ENCODE data around the gene AMOTL2.

The AMOTL2 gene

GRCh38 chr3:134374105-134374790 is at the start of gene AMOTL2:
Gene AMOTL2, minus strand, starts transcription at chr3:134374447. Its CDS starts 3,014 bp downstream, at chr3:134371433.
- peak; percentile 43 to 59 for DNase-seq

- peak; percentile 6 to 56 for DNase-seq
These were observed 48.9 kb upstream of the AMOTL2 start for GRCh38 chr3:134423153-134423552.

GRCh38 chr3:134419960-134420321 is 45.7 kb upstream of the AMOTL2 start:
- DNase-seq = no peak

DNA sequence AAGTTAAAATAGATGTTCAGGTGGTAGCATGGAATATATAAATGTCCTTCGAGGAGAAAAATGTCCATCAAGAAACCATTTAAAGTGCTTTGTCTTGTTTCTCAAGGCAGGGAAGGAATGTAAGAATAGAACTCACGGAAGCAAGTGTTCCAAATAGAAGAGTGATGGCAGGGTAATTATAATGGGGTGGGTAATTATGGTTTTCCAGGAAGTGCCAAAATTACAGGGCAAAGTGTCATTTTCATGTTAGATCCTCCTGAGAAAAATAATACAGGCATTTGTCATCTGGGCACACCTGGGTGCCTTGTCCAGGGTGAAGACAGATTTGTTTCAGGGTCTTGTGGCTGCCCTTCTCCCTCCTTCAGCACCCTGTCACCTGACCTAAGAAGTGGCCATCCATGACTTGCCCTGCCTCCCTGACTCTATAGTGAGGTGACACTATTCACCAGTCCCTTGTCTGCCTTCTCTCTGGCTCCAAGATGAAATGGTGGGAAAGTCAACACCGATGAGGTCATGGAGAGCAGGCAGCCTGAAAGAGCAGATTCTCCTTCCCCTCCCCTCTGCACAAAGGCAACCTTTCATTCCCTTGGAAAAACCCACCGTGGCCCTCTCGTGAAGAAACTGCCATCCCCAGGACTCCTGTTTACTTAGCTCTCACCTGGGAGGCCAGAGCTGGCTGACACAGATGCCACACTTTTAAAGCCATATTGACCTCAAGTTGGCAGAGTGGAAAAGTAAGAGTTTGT is 45.1 kb upstream of the AMOTL2 start:
- peak in 1 of 2 experiments; percentile 35 for DNase-seq

DNA sequence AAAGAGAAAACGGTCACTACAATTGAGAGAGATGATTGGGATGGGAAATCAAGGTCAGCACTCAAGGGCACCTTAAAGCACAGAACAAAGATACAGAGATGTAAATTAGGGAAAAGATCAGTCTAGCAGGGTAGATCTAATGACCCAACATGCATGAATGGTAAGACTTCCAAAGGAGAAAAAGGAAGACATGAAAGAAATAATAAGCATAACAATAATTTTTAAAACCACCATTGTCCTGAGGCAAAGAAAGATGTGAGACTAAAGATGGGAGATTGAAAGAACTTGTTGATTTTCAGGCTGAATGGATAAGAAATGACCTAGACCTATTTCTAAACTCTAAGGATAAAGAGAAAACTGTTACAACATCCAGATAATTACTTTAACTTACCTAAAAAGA is 34.8 kb upstream of the AMOTL2 start:
- no peak for DNase-seq

GRCh38 chr3:134407239-134407625 is 33.0 kb upstream of the AMOTL2 start:
- DNase-seq = no peak

DNA sequence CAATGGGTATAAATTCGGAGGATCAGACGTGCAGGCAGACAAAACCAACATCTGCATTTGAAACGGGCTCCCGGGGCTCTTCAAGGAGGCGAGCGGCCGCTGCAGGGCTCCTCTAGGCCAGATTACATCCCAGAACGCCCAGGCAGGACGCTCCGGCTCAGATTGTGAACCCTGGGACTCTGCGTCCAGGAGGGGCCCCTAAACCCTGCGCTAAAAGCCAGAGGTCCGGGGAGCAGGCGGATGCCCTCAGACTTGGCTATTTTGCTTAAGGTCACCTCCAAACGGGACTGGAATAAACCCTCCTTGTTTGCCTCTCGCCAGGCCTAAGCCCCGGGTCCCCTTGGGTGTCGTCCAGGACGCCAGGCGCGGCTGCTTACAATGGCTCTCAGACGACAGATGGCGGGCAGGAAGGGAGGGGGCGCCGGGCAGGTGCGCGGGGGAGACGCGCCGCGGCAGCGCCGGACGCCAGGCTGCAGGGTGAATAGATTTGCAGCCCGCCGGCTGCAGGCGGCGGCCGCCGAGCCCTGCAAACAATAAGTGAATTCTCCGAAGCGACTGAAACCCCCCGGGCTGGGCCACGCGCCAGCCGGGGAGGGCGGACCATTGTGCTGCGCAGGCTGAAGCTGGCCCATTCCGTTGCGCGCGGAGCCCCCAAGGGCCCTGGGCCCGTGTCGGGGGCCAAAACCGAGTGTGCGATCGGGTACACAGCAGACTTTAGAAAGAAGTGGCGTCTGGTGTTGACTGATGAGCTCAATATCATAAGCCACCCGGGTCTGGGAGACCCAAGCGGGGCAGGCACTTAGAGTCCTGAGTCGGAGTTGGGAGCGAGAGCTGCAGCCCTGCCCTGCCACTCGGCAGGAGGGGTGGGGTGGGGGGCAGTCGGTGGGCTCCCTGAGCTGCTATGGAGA is 32.3 kb upstream of the AMOTL2 start:
- DNase-seq = peak; percentile 84 to 91

DNA sequence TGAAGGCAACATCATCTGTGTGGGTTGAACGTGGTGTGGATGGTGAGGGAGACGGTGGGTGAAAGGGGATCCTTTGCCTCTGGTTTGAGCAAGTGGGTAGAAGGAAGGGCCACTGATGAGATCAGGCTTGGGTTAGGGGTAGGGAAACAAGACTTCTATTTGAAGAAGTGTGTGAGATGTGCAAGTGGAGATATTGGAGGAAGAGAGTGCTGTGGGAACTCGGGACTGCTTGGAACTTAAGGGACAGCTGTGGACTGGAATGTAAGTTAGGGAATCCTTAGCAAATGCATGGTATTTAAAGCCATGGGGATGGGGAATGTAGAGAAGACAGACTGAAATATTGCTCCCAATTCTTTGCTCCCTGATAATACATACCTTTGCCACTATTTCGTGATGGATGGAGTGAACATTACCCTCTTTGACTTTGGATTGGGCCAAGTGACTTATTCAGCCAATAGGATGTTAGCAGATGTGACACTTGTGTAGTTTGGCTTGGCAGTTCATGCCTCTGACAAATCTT is 30.2 kb upstream of the AMOTL2 start:
- DNase-seq = no peak

DNA sequence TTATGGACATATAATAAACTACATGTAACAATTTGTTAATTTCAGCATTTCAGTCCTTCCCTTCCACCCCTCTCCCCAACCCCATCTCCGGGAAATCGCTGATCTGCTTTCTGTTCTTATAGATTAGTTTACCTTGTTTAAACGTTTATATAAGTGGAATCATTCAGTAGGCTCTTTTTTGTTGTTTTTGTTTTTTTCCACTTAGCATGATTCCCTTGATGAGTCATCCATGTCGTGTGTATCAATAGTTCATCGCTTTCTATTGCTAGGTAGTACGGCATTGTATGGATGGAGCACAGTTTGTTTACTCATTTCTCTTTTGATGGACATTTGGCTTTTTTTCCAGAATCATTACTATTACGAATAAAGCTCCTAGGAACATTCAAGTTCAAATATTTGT is 23.5 kb upstream of the AMOTL2 start:
- no peak for DNase-seq

- DNase-seq = no peak
These were observed 20.9 kb upstream of the AMOTL2 start for GRCh38 chr3:134395103-134395502.

- DNase-seq = no peak
These were observed 20.1 kb upstream of the AMOTL2 start for GRCh38 chr3:134394380-134394779.

DNA sequence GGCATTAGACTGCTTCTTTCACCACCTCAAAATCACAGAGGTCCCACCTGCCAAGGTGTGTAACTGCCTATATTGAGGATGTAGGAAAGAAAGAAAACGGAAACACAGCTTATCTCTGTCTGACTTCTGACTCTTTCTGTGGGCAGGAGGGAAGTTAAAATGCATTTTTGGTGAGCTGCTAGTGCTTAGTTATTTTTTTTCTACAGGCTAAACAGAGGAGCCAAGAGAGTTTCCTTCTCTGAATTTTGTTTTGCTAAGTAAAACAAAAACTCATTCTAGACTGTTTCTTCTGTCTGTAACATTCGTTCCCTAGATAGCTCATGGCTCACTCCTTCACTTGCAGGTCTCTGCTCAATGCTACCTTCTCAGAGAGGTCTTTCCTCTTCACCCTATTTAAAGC is 18.8 kb upstream of the AMOTL2 start:
- no peak for DNase-seq

GRCh38 chr3:134392336-134392983 is 18.2 kb upstream of the AMOTL2 start:
- no peak for DNase-seq

DNA sequence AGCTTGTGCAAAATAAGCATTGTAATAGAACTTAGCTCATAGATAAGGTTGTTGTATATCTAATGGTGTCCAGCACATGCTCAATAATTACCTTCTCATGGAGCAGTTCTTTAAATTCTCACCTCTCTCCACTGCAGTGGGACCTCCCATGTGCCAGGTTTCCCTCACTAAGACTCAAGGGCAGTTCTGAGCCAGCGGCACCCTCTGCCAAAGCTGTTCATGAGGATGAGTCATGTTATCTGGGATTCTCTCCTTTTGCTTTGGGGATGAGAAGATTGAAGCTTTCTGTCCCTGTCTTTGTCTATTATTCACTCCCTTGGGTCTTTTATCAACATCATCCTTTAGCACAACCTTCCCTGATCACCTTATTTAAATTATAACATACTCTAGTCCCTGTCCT is 15.6 kb upstream of the AMOTL2 start:
- no peak for DNase-seq

GRCh38 chr3:134388788-134389485 is 14.7 kb upstream of the AMOTL2 start:
- no peak for DNase-seq

- DNase-seq = no peak
These were observed 14.0 kb upstream of the AMOTL2 start for GRCh38 chr3:134388292-134388691.

DNA sequence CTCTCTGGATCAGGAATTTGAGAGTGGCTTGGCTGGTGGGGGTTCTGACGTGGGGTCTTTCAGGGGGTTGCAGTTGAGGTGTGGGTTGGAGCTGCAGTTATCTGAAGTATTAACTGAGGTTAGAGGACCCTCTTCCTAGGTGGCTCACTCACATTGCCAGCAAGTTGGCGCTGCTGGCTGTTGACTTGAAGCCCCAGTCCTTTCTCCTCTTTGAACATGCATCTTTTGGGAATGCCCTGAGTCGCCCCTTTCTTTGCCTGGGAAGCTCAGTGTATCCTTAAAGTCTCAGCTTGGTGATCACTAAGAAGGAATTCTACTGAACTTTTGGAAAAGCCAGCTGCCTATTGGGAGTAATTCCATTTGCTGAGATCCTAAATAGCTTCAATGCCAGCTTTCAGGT is 13.0 kb upstream of the AMOTL2 start:
- no peak for DNase-seq

- DNase-seq = no peak
These were observed 10.7 kb upstream of the AMOTL2 start for GRCh38 chr3:134384963-134385362.

DNA sequence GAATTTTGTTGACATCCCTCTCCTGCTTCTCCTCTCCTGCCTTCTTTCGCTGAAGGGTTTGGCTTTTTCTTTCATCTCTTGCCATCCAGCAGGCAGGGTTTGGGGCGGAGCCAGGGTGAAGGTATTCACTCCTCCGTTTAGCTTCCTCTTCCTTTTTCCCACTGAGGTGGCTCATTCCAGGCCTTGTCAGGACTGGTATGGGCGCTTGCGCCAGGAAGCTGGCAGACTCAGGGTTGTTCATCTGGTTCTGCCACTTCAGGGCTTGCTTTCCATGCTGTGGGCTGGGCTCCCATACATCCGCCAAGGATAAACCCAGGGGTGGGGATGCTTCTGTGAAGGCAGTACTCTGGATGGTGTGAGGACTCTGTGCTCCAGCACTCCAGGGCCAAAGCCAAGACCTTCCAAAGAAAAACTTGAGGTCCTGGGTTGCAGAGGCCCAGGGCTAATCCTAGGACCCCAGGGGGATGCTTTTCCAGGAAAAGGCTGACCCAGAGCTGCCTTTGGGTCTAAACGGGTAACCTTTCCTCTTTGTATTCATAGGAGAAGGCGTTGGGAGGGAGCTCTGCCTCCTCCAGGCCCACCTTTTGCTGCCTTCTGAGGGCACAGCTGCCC is 7.7 kb upstream of the AMOTL2 start:
- DNase-seq = no peak

DNA sequence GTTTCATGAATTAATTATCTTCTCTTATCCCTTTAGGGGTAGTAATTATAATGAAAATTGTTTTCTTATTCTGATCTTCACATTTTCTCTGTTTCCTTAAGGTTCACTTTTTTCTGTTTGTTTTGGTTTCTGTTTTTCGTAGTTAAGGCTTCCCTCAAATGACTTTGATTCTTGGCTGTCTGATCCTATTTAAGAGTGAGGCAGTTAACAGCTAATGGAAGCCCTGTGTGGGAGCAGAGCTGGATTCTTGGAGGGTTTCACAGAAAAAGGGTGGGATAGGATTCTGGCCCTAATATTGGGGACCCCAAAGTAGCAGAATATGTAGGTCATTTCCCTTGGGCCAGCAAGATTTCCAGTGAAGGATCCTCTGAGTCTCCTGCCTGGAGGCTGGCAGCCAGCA is 6.8 kb upstream of the AMOTL2 start:
- DNase-seq = no peak

GRCh38 chr3:134380249-134380648 is 6.0 kb upstream of the AMOTL2 start:
- no peak for DNase-seq

- no peak for DNase-seq
These were observed 4.6 kb upstream of the AMOTL2 start for GRCh38 chr3:134378818-134379217.

Data from NCI-H2081 (cell line).